ENCODE data around the gene LIMD2.

GRCh38 chr17:63686138-63686685 is 13.7 kb downstream of the LIMD2 start:
- TF ChIP-seq POLR2A (IDR thresholded peaks at IDR 0.05) (no peak), EP300 (IDR thresholded peaks at IDR 0.05; ENCODE audit: low read depth) (no peak)
- TF ChIP-seq, protein P1, sequence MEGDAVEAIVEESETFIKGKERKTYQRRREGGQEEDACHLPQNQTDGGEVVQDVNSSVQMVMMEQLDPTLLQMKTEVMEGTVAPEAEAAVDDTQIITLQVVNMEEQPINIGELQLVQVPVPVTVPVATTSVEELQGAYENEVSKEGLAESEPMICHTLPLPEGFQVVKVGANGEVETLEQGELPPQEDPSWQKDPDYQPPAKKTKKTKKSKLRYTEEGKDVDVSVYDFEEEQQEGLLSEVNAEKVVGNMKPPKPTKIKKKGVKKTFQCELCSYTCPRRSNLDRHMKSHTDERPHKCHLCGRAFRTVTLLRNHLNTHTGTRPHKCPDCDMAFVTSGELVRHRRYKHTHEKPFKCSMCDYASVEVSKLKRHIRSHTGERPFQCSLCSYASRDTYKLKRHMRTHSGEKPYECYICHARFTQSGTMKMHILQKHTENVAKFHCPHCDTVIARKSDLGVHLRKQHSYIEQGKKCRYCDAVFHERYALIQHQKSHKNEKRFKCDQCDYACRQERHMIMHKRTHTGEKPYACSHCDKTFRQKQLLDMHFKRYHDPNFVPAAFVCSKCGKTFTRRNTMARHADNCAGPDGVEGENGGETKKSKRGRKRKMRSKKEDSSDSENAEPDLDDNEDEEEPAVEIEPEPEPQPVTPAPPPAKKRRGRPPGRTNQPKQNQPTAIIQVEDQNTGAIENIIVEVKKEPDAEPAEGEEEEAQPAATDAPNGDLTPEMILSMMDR (IDR thresholded peaks at IDR 0.05): no peak

Measured in transverse colon (tissue), 3 donors.